ENCODE results near the gene PEA15.

Gene PEA15, protein sequence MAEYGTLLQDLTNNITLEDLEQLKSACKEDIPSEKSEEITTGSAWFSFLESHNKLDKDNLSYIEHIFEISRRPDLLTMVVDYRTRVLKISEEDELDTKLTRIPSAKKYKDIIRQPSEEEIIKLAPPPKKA

DNA sequence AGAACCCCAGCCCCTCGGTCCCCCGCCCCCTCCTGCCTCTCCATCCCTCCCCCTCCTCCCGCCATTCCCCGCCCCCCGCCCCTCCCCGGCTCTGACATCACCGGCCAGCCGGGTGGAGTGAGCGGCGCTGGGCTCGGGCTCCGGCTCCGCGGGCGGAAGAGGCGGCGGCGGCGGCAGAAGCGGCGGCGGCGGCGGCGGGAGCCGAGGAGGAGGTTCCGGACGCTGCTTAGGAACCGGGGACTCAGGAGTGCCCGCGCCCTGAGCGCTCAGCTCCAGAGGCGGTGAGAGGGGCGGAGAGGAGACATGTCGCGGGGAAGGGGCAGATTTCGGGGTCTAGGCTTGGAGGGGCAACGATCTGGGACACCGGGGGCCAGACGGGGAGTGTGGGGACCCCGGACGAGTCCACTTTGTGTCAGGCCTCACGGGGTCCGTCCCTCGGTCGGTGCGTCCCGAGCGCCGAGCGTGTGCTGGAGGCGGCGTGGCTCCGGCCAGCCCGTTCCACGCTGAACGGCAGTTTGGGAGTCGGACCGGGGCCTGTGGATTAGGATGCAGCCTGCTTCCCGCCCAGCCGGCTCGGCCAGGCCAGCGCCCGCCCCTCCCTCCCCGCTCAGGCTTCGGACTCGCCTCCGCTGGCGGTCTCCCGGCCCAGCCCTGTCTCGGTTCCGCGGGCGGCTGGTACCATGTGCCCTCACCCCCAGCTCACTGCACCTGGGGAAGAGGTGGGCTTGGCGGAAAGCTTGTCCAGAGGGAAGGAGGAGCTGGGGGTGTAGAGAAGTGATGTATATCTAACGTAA is at the start of gene PEA15:
PEA15 (plus strand) TSS at position 143 of the 794 bp plus-strand sequence. CDS start 6,161 bp downstream, outside the sequence.
- H3K27ac ChIP-seq: peak within 1 kb of the TSS; percentile 86
- TF ChIP-seq, protein P1, sequence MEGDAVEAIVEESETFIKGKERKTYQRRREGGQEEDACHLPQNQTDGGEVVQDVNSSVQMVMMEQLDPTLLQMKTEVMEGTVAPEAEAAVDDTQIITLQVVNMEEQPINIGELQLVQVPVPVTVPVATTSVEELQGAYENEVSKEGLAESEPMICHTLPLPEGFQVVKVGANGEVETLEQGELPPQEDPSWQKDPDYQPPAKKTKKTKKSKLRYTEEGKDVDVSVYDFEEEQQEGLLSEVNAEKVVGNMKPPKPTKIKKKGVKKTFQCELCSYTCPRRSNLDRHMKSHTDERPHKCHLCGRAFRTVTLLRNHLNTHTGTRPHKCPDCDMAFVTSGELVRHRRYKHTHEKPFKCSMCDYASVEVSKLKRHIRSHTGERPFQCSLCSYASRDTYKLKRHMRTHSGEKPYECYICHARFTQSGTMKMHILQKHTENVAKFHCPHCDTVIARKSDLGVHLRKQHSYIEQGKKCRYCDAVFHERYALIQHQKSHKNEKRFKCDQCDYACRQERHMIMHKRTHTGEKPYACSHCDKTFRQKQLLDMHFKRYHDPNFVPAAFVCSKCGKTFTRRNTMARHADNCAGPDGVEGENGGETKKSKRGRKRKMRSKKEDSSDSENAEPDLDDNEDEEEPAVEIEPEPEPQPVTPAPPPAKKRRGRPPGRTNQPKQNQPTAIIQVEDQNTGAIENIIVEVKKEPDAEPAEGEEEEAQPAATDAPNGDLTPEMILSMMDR (conservative IDR thresholded peaks at IDR 0.05): no peak

DNA sequence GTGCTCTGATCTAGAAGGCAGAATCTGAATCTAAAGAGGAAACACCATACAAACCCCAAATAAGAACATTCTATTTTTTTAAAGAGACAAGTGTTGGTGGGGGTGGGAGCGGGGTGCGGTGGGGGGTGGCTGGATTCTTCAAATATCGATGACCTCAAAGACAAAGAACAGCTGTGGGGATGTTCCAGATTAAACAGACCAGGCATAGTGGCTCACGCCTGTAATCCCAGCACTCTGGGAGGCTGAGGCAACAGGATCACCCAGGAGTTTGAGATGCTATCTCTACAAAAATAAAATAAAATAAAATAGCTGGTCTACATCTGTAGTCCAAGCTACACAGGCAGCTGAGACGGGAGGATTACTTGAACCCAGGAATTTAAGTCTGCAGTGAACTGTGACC is 48.8 kb upstream of the PEA15 start:
- TF ChIP-seq, protein P1 (conservative IDR thresholded peaks at IDR 0.05): no peak
- H3K27ac ChIP-seq: no peak overlapping the region

DNA sequence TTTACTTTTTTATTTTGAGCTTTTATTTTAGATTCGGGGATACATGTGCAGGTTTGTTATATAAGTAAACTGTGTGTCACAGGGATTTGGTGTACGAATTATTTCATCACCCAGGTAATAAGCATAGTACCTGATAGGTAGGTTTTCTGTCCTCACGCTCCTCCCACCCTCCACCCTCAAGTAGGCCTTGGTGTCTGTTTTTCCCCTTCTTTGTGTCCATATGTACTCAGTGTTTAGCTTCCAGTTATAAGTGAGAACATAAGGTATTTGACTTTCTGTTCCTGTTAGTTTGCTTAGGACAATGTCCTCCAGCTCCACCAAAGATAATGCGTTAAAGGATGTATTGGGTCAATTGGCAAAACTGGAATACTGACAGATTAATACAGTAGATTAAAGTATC is 48.0 kb upstream of the PEA15 start:
- H3K27ac ChIP-seq: no peak overlapping the region; the same call in 1 of the 2 replicates
- TF ChIP-seq, protein P1 (conservative IDR thresholded peaks at IDR 0.05): no peak

DNA sequence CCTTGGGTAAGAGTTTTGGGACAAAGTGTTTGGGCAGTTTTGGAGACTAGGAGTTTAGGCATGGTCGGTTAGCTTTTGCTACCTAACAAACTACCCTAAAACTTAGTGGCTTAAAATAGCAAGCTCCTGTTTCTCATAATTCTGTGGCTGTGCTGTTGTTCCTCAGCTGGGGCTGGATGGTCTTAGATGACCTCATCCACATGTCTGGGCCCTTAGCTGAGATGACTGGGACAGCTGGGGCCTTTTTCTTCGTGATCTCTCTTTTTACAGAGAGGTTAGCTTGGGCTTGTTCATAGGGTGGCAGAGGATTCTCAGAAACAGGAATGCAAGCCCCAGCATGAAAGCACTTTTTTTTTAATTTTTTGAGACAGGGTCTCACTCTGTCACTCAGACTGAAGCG is 47.2 kb upstream of the PEA15 start:
- TF ChIP-seq, protein P1 (conservative IDR thresholded peaks at IDR 0.05): no peak
- no peak overlapping the region for H3K27ac ChIP-seq

DNA sequence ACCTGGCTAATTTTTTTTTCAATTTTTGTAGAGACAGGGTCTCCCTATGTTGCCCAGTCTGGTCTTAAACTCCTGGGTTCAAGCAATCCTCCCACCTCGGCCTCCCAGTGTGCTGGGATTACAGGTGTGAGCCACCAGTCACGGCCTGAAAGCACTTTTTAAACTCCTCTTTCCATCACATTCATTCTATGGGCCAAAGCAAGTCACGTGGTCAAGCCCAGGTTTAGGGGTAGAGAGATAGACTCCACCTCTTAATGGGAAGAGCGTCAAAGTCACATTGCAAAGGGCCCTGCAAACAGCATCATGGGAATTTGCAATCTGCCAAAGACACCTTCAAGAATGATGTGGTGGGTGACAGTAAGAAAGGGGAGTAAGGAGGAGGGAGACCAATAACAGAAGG is 46.6 kb upstream of the PEA15 start:
- TF ChIP-seq, protein P1 (conservative IDR thresholded peaks at IDR 0.05): no peak
- H3K27ac ChIP-seq: no peak overlapping the region

DNA sequence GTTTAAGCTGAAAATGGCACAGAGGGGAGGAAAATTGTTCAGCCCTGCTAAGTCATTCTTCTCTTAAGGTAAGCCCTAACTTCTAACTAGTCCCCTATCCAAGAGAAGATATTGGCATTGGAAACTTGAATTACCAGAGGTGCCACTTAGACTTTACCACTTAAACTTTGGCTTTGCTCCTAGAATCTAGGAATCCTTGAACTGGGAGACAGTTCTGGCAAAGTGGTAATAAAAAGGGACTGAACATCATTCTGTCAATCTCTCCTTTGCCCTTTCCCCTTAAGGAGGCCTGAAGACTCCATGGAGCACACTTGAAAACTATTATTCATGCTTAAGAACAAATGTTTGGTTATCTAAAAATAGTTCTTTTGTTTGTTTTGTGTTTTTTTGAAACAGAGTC is 45.3 kb upstream of the PEA15 start:
- peak overlapping the region; percentile 57 for H3K27ac ChIP-seq
- TF ChIP-seq, protein P1 (conservative IDR thresholded peaks at IDR 0.05): no peak

DNA sequence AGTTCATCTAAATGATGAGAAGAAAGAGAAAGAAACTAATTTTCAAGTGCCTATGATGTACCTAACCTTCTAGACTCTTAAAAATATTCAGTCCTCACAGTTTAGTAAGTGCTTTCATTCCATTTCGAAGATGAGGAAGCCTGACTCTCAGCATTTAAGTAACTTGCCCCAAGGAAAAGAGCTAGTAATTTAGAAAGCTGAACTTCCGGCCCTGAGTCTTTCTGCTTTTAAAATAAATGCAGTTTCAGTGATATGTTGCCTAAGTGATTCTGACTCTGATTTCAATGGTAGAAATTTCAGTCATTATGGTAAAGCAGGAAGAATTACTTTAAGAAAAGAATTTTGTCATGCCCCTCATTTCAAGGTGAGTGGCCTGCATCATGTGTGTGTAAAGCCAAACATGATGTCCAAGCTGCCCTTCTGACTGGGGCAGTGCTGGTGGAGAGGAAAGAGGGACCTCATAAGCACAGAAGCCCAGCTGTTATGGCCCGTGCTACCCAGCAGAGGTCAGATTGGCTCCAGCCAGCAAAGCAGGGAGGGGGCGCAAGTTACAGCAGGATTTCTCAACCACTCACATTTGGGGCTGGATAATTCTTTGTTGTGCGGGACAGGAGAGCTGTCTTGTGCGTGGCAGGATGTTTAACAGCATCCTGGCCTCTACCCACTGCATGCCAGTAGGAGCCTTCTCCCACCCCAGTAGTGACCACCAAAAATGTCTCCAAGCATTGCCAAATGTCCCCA is 43.0 kb upstream of the PEA15 start:
- H3K27ac ChIP-seq: no peak overlapping the region
- TF ChIP-seq, protein P1 (conservative IDR thresholded peaks at IDR 0.05): no peak

Data from VCaP (cell line).